Lower leg skin (tissue), 3 donors: ENCODE results near the gene RAB22A.

ENCODE experiments used
- CTCF ChIP-seq, 3 donors: fragments of 450-650 bp; IDR thresholded peaks; one replicate each; pipeline ENCODE4 v1.5.1; 2016; ENCODE audit warnings: antibody characterized with exemption in 3 of 3, mild to moderate bottlenecking in 3 of 3, moderate library complexity in 2 of 3
- POLR2A ChIP-seq, 2 donors: fragments of 450-650 bp; IDR thresholded peaks; one replicate each; pipeline ENCODE4 v1.6.1; 2016 to 2017; ENCODE audit warnings: antibody characterized with exemption in 2 of 2, mild to moderate bottlenecking in 1 of 2, moderate library complexity in 1 of 2

DNA sequence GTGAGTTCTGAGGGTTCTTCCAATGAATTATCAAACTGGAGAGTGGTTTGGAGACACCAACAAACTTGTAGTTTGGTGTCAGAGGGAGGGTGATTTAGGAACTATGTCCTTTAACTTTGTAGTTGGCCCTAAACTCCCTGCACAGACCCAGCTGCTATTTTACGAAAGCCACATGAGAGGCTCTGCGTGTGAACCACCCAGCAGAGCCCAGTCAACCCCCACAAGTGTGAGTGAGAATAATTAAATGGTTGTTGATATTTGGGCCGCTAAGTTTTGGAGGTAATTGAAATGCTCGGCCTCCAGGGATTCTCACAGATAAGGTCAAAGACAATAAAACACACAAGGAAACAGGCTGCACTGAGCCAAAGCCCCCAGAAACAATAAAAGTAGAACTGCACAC lies 72.6 kb downstream of the RAB22A start:
- TF ChIP-seq CTCF (IDR thresholded peaks at IDR 0.05) = no peak
- no peak for TF ChIP-seq POLR2A (IDR thresholded peaks at IDR 0.05)
